ENCODE measurements around the gene TMEM82. TPM values are rescaled to one million over a fixed set of nuclear protein-coding genes. Genes with fewer than 3 reads are reported as not detected.
A peak's percentile ranks its signal among the peaks of the same experiment; 100 is the strongest.

The TMEM82 gene
- total and polyA plus RNA-seq, 4 experiments from 2014 or later: not detected

DNA sequence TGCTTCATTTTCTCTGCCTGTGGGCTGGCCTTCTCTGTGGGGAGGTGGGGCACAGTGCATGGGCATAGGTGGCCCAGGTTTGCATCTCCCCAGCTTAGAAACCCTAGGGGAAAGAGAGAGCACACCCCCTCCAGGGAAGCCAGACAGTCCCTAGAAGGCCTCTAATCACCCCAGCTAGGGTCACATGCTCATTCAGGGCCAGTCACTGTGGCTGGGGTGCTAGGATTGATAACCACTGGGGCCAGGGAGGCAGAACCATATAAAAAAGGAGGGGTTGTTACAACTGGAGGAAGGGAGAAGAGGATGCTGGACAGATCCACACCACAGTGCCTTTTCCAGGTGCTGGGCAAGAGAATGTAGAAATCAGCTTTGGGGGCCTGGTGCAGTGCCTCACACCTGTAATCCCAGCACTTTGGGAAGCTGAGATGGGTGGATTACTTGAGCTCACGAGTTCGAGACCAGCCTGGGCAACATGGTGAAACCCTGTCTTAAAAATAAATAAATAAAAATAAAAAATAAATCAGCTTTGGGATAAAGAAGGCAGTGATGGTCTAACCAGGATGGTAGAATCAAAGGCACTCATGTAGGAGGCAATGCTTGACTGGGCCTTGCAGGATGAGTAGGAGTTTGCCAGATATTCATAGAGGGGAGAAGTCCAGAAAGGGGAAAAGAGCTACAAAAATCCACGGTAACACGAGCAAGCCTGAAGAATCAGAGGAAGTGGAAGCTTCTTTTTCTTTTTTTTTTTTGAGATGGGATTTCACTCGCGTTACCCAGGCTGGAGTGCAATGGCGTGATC, 35.8 kb downstream of the TMEM82 start:
- no peaks in the 10 kb centered on the region for H3K27me3 Mint-ChIP-seq
- Histone ChIP-seq H3K4me3 (ENCODE audit: low read length in 2 of 2) (no peak overlapping the region), H3K9me3 (ENCODE audit: control insufficient read depth in 1 of 2, low read length in 2 of 2) (no peaks in the 10 kb centered on the region), H3K27ac (ENCODE audit: low read depth, low read length) (no peak overlapping the region), H3K36me3 (ENCODE audit: insufficient read depth, low read length) (no peaks in the 10 kb centered on the region), H3K27me3 (ENCODE audit: insufficient read depth, low read length) (no peaks in the 10 kb centered on the region), H3K4me1 (ENCODE audit: insufficient read depth, low read length) (no peaks in the 10 kb centered on the region)
- H3K9me3 Mint-ChIP-seq: no peaks in the 10 kb centered on the region
- CTCF ChIA-PET (ENCODE audit: partially characterized antibody): interaction anchor here (0.8 kb wide), 1 partner anchor 14 kb away, joined by 4 read pairs; no protein-coding TSS in a partner anchor
- POLR2A ChIA-PET (ENCODE audit: partially characterized antibody): no interaction called here
- no peak overlapping the region for H3K4me3 Mint-ChIP-seq
- H3K36me3 Mint-ChIP-seq: no peaks in the 10 kb centered on the region
- no peak for DNase-seq
- H3K4me1 Mint-ChIP-seq: no peaks in the 10 kb centered on the region
- no peak overlapping the region for H3K27ac Mint-ChIP-seq
- intact Hi-C loops (cut with micrococcal nuclease): no loop called here

DNA sequence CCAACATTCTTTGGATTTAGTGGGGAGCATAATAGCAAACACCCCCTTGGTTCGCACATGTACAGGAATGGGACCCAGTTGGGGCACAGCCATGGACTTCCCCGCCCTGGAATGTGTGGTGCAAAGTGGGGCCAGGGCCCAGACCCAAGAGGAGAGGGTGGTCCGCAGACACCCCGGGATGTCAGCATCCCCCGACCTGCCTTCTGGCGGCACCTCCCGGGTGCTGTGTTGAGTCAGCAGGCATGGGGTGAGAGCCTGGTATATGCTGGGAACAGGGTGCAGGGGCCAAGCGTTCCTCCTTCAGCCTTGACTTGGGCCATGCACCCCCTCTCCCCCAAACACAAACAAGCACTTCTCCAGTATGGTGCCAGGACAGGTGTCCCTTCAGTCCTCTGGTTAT, 43.4 kb downstream of the TMEM82 start:
- Histone ChIP-seq H3K36me3 (ENCODE audit: insufficient read depth, low read length) (no peaks in the 10 kb centered on the region), H3K4me3 (ENCODE audit: low read length in 2 of 2) (no peak overlapping the region), H3K4me1 (ENCODE audit: insufficient read depth, low read length) (no peaks in the 10 kb centered on the region), H3K27me3 (ENCODE audit: insufficient read depth, low read length) (no peaks in the 10 kb centered on the region), H3K27ac (ENCODE audit: low read depth, low read length) (no peak overlapping the region), H3K9me3 (ENCODE audit: control insufficient read depth in 1 of 2, low read length in 2 of 2) (no peaks in the 10 kb centered on the region)
- ChIA-PET POLR2A (ENCODE audit: partially characterized antibody) (no interaction called here), CTCF (ENCODE audit: partially characterized antibody) (interaction anchor here (1.6 kb wide), 1 partner anchor 8 kb away, joined by 7 read pairs; no protein-coding TSS in a partner anchor)
- intact Hi-C loops (cut with micrococcal nuclease): no loop called here
- H3K27ac Mint-ChIP-seq: no peak overlapping the region
- no peaks in the 10 kb centered on the region for H3K9me3 Mint-ChIP-seq
- no peaks in the 10 kb centered on the region for H3K36me3 Mint-ChIP-seq
- no peak for DNase-seq
- peaks cover 0 to 5% of the 10 kb centered on the region in 2 donors for H3K27me3 Mint-ChIP-seq
- H3K4me1 Mint-ChIP-seq: peaks cover 0 to under 1% (median 0%) of the 10 kb centered on the region in 4 donors
- H3K4me3 Mint-ChIP-seq: no peak overlapping the region

- intact Hi-C loops (cut with micrococcal nuclease): no loop called here
- H3K27me3 ChIP-seq (ENCODE audit: insufficient read depth, low read length): no peaks in the 10 kb centered on the region
- Mint-ChIP-seq H3K27ac (no peak overlapping the region), H3K9me3 (no peaks in the 10 kb centered on the region), H3K4me3 (no peak overlapping the region), H3K36me3 (no peaks in the 10 kb centered on the region), H3K4me1 (peaks cover 0 to 2% (median 0%) of the 10 kb centered on the region in 4 donors), H3K27me3 (peaks cover 0 to 5% of the 10 kb centered on the region in 2 donors)
- no peak overlapping the region for H3K27ac ChIP-seq (ENCODE audit: low read depth, low read length)
- H3K4me1 ChIP-seq (ENCODE audit: insufficient read depth, low read length): no peaks in the 10 kb centered on the region
- DNase-seq: no peak
- H3K36me3 ChIP-seq (ENCODE audit: insufficient read depth, low read length): no peaks in the 10 kb centered on the region
- CTCF ChIA-PET (ENCODE audit: partially characterized antibody): interaction anchor here (1.5 kb wide), 1 partner anchor 269 kb away, joined by 3 read pairs; no protein-coding TSS in a partner anchor
- no peaks in the 10 kb centered on the region for H3K9me3 ChIP-seq (ENCODE audit: control insufficient read depth in 1 of 2, low read length in 2 of 2)
- POLR2A ChIA-PET (ENCODE audit: partially characterized antibody): no interaction called here
- H3K4me3 ChIP-seq (ENCODE audit: low read length in 2 of 2): no peak overlapping the region
Measured at GRCh38 chr1:15786581-15786980, 44.3 kb downstream of the TMEM82 start.

GRCh38 chr1:15788624-15789301, 46.5 kb downstream of the TMEM82 start:
- no peak overlapping the region for H3K4me3 ChIP-seq (ENCODE audit: low read length in 2 of 2)
- Mint-ChIP-seq H3K4me1 (peaks cover 2 to 5% (median 4%) of the 10 kb centered on the region in 4 donors), H3K4me3 (no peak overlapping the region), H3K36me3 (no peaks in the 10 kb centered on the region), H3K27ac (no peak overlapping the region), H3K9me3 (no peaks in the 10 kb centered on the region), H3K27me3 (peaks cover 0 to 7% of the 10 kb centered on the region in 2 donors)
- ChIA-PET POLR2A (ENCODE audit: partially characterized antibody) (no interaction called here), CTCF (ENCODE audit: partially characterized antibody) (interaction anchor here (0.8 to 1.6 kb wide), 2 partner anchors 26 to 268 kb away, joined by 3 to 4 read pairs; no protein-coding TSS in a partner anchor)
- no peaks in the 10 kb centered on the region for H3K9me3 ChIP-seq (ENCODE audit: control insufficient read depth in 1 of 2, low read length in 2 of 2)
- DNase-seq: no peak
- H3K36me3 ChIP-seq (ENCODE audit: insufficient read depth, low read length): no peaks in the 10 kb centered on the region
- intact Hi-C loops (cut with micrococcal nuclease): no loop called here
- H3K4me1 ChIP-seq (ENCODE audit: insufficient read depth, low read length): peaks cover 6% of the 10 kb centered on the region
- H3K27ac ChIP-seq (ENCODE audit: low read depth, low read length): no peak overlapping the region
- no peaks in the 10 kb centered on the region for H3K27me3 ChIP-seq (ENCODE audit: insufficient read depth, low read length)

- no peaks in the 10 kb centered on the region for H3K36me3 Mint-ChIP-seq
- H3K27ac Mint-ChIP-seq: peak overlapping the region in 1 of 7 donors; percentile 52
- intact Hi-C loops (cut with micrococcal nuclease): no loop called here
- ChIA-PET CTCF (ENCODE audit: partially characterized antibody) (interaction anchor here (0.9 to 1.6 kb wide), 5 partner anchors 9 to 258 kb away, joined by 3 to 4 read pairs (median 3); no protein-coding TSS in a partner anchor), POLR2A (ENCODE audit: partially characterized antibody) (no interaction called here)
- H3K27ac ChIP-seq (ENCODE audit: low read depth, low read length): no peak overlapping the region
- no peak for DNase-seq
- no peaks in the 10 kb centered on the region for H3K9me3 ChIP-seq (ENCODE audit: control insufficient read depth in 1 of 2, low read length in 2 of 2)
- H3K4me1 Mint-ChIP-seq: peaks cover 2 to 5% (median 3%) of the 10 kb centered on the region in 4 donors
- no peak overlapping the region for H3K4me3 Mint-ChIP-seq
- no peaks in the 10 kb centered on the region for H3K27me3 ChIP-seq (ENCODE audit: insufficient read depth, low read length)
- peaks cover 2 to 4% of the 10 kb centered on the region in 2 donors for H3K27me3 Mint-ChIP-seq
- H3K9me3 Mint-ChIP-seq: no peaks in the 10 kb centered on the region
- H3K36me3 ChIP-seq (ENCODE audit: insufficient read depth, low read length): no peaks in the 10 kb centered on the region
- H3K4me1 ChIP-seq (ENCODE audit: insufficient read depth, low read length): peaks cover 6% of the 10 kb centered on the region
- H3K4me3 ChIP-seq (ENCODE audit: low read length in 2 of 2): no peak overlapping the region
Measured at GRCh38 chr1:15796086-15796462, 53.8 kb downstream of the TMEM82 start.

Other genes with a start within 250 kb of the TMEM82 start
- 10 to 100 TPM; 11.3 to 11.7 TPM for gene CASP9, start 218.3 kb upstream of the TMEM82 start, total RNA-seq
- gene CASP9, start 218.3 kb upstream of the TMEM82 start, polyA plus RNA-seq: 1 to 10 TPM; 8.3 to 8.6 TPM
- 10 to 100 TPM; 29.6 to 31.0 TPM for gene DNAJC16, start 215.7 kb upstream of the TMEM82 start, total RNA-seq
- 1 to 10 TPM; 5.1 to 8.2 TPM for gene DNAJC16, start 215.7 kb upstream of the TMEM82 start, polyA plus RNA-seq
- 1 to 10 TPM; 3.3 to 3.6 TPM for gene AGMAT, start 157.4 kb upstream of the TMEM82 start, total RNA-seq
- 1 to 10 TPM; 6.1 to 7.1 TPM for gene AGMAT, start 157.4 kb upstream of the TMEM82 start, polyA plus RNA-seq
- gene DDI2, start 125.0 kb upstream of the TMEM82 start, total RNA-seq: 10 to 100 TPM; 46.2 to 47.6 TPM
- 1 to 10 TPM; 1.0 to 5.2 TPM for gene DDI2, start 125.0 kb upstream of the TMEM82 start, polyA plus RNA-seq
- gene PLEKHM2, start 58.2 kb upstream of the TMEM82 start, total RNA-seq: 10 to 100 TPM; 53.1 to 59.8 TPM
- 1 to 10 TPM; 2.0 to 8.8 TPM for gene PLEKHM2, start 58.2 kb upstream of the TMEM82 start, polyA plus RNA-seq
- 1 to 10 TPM; 2.2 to 4.2 TPM for gene SLC25A34, start 6.2 kb upstream of the TMEM82 start, total RNA-seq
- gene SLC25A34, start 6.2 kb upstream of the TMEM82 start, polyA plus RNA-seq: under 1 TPM in 1 of 2 donors, not detected in 1; 0.08 TPM
- not detected for gene FBLIM1, start 16.3 kb downstream of the TMEM82 start, total RNA-seq
- not detected for gene FBLIM1, start 16.3 kb downstream of the TMEM82 start, polyA plus RNA-seq
- gene UQCRHL, start 65.2 kb downstream of the TMEM82 start, total RNA-seq: 1 to 10 TPM; 1.2 to 1.7 TPM
- gene UQCRHL, start 65.2 kb downstream of the TMEM82 start, polyA plus RNA-seq: 1 to 10 TPM in 1 of 2 donors, under 1 TPM in 1; 0.26 to 1.1 TPM
- 10 to 100 TPM; 80.8 to 87.8 TPM for gene SPEN, start 105.2 kb downstream of the TMEM82 start, total RNA-seq
- gene SPEN, start 105.2 kb downstream of the TMEM82 start, polyA plus RNA-seq: 10 to 100 TPM in 1 of 2 donors, 1 to 10 TPM in 1; 2.4 to 44.0 TPM
- gene ZBTB17, start 233.6 kb downstream of the TMEM82 start, total RNA-seq: 10 to 100 TPM; 52.6 to 61.0 TPM
- gene ZBTB17, start 233.6 kb downstream of the TMEM82 start, polyA plus RNA-seq: 10 to 100 TPM in 1 of 2 donors, 1 to 10 TPM in 1; 5.2 to 24.3 TPM